GM12878 (cell line): ENCODE measurements around the gene FKBP3.

Experiments
- EP300 ChIP-seq, 2 experiments: fragments of 150-350 bp in 1 of 2; IDR thresholded peaks; 2 replicates each; pipeline ENCODE4 v1.6.1; 2011 to 2012; ENCODE audit warnings: low read depth in 2 of 2, low read length in 2 of 2, borderline replicate concordance in 1 of 2, improper control_type of control experiment in 1 of 2, inconsistent platforms in 1 of 2; ENCODE audit not compliant: control insufficient read depth in 1 of 2
- ESRRA ChIP-seq: IDR thresholded peaks from 2 replicates; pipeline ENCODE4 v1.6.1; 2012; ENCODE audit warnings: mild to moderate bottlenecking, low read length, improper control_type of control experiment
- FOXK2 ChIP-seq: fragments of 450-650 bp; IDR thresholded peaks from 2 replicates; pipeline ENCODE4 v1.6.1; 2017; ENCODE audit warnings: mild to moderate bottlenecking, moderate library complexity
- GATAD2B ChIP-seq: fragments of 450-650 bp; conservative IDR thresholded peaks from 2 replicates; pipeline ENCODE4 v1.6.1; 2017; ENCODE audit warnings: low read depth, mild to moderate bottlenecking, moderate library complexity
- KDM1A ChIP-seq: fragments of 200-600 bp; sonication (generic); IDR thresholded peaks from 2 replicates; pipeline ENCODE4 v1.6.1; 2016; ENCODE audit warnings: borderline replicate concordance
- POLR2AphosphoS5 ChIP-seq: IDR thresholded peaks from 2 replicates; pipeline ENCODE4 v1.6.1; 2011; ENCODE audit warnings: mild to moderate bottlenecking, low read length, inconsistent platforms
- RBBP5 ChIP-seq: fragments of 200-600 bp; sonication (generic); conservative IDR thresholded peaks from 2 replicates; pipeline ENCODE4 v1.6.1; 2016
- ZNF24 ChIP-seq: fragments of 450-650 bp; IDR thresholded peaks from 2 replicates; pipeline ENCODE4 v1.6.1; 2017; ENCODE audit warnings: antibody characterized with exemption, mild to moderate bottlenecking
- TF ChIP-seq, protein P1 (sequence below), 3 experiments: IDR thresholded peaks in 2 of 3; conservative IDR thresholded peaks in 1 of 3; 2 replicates each; pipeline ENCODE4 v1.5.1; 2011; ENCODE audit warnings: low read depth in 3 of 3, low read length in 3 of 3, mild to moderate bottlenecking in 3 of 3, control low read depth in 2 of 3, moderate library complexity in 2 of 3, inconsistent platforms in 1 of 3, mixed read lengths in 1 of 3; ENCODE audit not compliant: control insufficient read depth in 2 of 3, insufficient read depth in 1 of 3; ENCODE audit errors: extremely low read depth in 1 of 3
- TF ChIP-seq, protein P2 (sequence below): fragments of 450-650 bp; IDR thresholded peaks from 2 replicates; pipeline ENCODE4 v1.6.1; 2016; ENCODE audit warnings: mild to moderate bottlenecking
- TF ChIP-seq, protein P3 (sequence below): fragments of 150-350 bp; IDR thresholded peaks from 2 replicates; pipeline ENCODE4 v1.6.1; 2016; ENCODE audit warnings: low read depth, low read length
- TF ChIP-seq, protein P4 (sequence below): IDR thresholded peaks from 2 replicates; pipeline ENCODE4 v1.6.1; 2012; ENCODE audit warnings: low read length, inconsistent platforms

DNA sequence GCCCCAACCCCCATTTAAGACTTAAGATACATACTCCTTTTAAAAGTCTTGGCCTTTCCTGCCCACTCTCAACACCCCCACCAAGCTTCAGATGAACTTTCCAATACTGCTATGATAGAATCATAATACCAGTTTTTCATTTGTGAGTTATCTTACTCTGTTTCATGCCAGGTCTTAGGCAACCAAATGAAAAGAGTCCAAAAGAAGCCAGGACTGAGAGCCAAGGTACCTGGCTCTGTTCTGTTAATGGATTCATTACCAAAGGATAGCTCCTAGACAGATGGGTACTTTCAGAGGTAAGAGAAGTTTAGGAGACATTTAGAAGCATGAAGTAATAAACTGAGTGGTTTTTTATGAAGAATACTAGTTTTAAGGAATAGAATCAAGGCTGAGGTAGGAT is 35.6 kb upstream of the FKBP3 start:
- TF ChIP-seq, protein P1, sequence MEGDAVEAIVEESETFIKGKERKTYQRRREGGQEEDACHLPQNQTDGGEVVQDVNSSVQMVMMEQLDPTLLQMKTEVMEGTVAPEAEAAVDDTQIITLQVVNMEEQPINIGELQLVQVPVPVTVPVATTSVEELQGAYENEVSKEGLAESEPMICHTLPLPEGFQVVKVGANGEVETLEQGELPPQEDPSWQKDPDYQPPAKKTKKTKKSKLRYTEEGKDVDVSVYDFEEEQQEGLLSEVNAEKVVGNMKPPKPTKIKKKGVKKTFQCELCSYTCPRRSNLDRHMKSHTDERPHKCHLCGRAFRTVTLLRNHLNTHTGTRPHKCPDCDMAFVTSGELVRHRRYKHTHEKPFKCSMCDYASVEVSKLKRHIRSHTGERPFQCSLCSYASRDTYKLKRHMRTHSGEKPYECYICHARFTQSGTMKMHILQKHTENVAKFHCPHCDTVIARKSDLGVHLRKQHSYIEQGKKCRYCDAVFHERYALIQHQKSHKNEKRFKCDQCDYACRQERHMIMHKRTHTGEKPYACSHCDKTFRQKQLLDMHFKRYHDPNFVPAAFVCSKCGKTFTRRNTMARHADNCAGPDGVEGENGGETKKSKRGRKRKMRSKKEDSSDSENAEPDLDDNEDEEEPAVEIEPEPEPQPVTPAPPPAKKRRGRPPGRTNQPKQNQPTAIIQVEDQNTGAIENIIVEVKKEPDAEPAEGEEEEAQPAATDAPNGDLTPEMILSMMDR (IDR thresholded peaks at IDR 0.05 in 2 of 3, conservative IDR thresholded peaks at IDR 0.05 in 1 of 3; ENCODE audit: control insufficient read depth in 2 of 3, extremely low read depth in 1 of 3, insufficient read depth in 1 of 3, low read depth in 3 of 3, low read length in 3 of 3): no peak
- TF ChIP-seq FOXK2: no peak
- TF ChIP-seq ESRRA: no peak
- TF ChIP-seq ZNF24: no peak
- no peak for TF ChIP-seq RBBP5
- no peak for TF ChIP-seq EP300 (IDR thresholded peaks at IDR 0.05; ENCODE audit: borderline replicate concordance in 1 of 2, control insufficient read depth in 1 of 2, low read depth in 2 of 2, low read length in 2 of 2)
- TF ChIP-seq KDM1A: no peak
- TF ChIP-seq, protein P2, sequence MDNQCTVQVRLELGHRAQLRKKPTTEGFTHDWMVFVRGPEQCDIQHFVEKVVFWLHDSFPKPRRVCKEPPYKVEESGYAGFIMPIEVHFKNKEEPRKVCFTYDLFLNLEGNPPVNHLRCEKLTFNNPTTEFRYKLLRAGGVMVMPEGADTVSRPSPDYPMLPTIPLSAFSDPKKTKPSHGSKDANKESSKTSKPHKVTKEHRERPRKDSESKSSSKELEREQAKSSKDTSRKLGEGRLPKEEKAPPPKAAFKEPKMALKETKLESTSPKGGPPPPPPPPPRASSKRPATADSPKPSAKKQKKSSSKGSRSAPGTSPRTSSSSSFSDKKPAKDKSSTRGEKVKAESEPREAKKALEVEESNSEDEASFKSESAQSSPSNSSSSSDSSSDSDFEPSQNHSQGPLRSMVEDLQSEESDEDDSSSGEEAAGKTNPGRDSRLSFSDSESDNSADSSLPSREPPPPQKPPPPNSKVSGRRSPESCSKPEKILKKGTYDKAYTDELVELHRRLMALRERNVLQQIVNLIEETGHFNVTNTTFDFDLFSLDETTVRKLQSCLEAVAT: no peak
- TF ChIP-seq GATAD2B: no peak
- TF ChIP-seq, protein P3, sequence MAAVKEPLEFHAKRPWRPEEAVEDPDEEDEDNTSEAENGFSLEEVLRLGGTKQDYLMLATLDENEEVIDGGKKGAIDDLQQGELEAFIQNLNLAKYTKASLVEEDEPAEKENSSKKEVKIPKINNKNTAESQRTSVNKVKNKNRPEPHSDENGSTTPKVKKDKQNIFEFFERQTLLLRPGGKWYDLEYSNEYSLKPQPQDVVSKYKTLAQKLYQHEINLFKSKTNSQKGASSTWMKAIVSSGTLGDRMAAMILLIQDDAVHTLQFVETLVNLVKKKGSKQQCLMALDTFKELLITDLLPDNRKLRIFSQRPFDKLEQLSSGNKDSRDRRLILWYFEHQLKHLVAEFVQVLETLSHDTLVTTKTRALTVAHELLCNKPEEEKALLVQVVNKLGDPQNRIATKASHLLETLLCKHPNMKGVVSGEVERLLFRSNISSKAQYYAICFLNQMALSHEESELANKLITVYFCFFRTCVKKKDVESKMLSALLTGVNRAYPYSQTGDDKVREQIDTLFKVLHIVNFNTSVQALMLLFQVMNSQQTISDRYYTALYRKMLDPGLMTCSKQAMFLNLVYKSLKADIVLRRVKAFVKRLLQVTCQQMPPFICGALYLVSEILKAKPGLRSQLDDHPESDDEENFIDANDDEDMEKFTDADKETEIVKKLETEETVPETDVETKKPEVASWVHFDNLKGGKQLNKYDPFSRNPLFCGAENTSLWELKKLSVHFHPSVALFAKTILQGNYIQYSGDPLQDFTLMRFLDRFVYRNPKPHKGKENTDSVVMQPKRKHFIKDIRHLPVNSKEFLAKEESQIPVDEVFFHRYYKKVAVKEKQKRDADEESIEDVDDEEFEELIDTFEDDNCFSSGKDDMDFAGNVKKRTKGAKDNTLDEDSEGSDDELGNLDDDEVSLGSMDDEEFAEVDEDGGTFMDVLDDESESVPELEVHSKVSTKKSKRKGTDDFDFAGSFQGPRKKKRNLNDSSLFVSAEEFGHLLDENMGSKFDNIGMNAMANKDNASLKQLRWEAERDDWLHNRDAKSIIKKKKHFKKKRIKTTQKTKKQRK: no peak
- no peak for TF ChIP-seq POLR2AphosphoS5
- TF ChIP-seq, protein P4, sequence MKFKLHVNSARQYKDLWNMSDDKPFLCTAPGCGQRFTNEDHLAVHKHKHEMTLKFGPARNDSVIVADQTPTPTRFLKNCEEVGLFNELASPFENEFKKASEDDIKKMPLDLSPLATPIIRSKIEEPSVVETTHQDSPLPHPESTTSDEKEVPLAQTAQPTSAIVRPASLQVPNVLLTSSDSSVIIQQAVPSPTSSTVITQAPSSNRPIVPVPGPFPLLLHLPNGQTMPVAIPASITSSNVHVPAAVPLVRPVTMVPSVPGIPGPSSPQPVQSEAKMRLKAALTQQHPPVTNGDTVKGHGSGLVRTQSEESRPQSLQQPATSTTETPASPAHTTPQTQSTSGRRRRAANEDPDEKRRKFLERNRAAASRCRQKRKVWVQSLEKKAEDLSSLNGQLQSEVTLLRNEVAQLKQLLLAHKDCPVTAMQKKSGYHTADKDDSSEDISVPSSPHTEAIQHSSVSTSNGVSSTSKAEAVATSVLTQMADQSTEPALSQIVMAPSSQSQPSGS: no peak
